Neural progenitor cell (in vitro differentiated cells): ENCODE data around the gene PDGFRB. TPM values are rescaled to one million over a fixed set of nuclear protein-coding genes. Genes with fewer than 3 reads are reported as not detected.

Experiments used
- DNase-seq: peaks from one replicate; pipeline ENCODE4 v3.0.0-alpha.2; 2016; ENCODE audit warnings: low spot score
- H2AFZ ChIP-seq: fragments of 200-600 bp; sonication (generic); replicated peaks from 2 replicates; pipeline ENCODE4 v1.6.1; 2016; ENCODE audit warnings: antibody characterized with exemption
- H3F3A ChIP-seq: fragments of 200-600 bp; sonication (generic); 2 replicates; pipeline ENCODE4 v1.6.1; 2016; ENCODE audit warnings: antibody characterized with exemption, low read depth
- H3K27ac ChIP-seq: fragments of 200-600 bp; sonication (generic); 2 replicates; pipeline ENCODE4 v1.5.1; 2016; ENCODE audit warnings: mild to moderate bottlenecking
- H3K27me3 ChIP-seq: fragments of 200-600 bp; sonication (generic); 2 replicates; pipeline ENCODE4 v1.6.1; 2016; ENCODE audit warnings: mild to moderate bottlenecking, moderate library complexity
- H3K36me3 ChIP-seq: fragments of 200-600 bp; sonication (generic); 2 replicates; pipeline ENCODE4 v1.5.1; 2016
- H3K4me1 ChIP-seq: fragments of 200-600 bp; sonication (generic); 2 replicates; pipeline ENCODE4 v1.6.1; 2016; ENCODE audit warnings: mixed run types
- H3K4me2 ChIP-seq: fragments of 200-600 bp; sonication (generic); 2 replicates; pipeline ENCODE4 v1.6.1; 2016
- H3K4me3 ChIP-seq: fragments of 200-600 bp; sonication (generic); 2 replicates; pipeline ENCODE4 v1.5.1; 2016
- H3K79me2 ChIP-seq: fragments of 200-600 bp; sonication (generic); 2 replicates; pipeline ENCODE4 v1.6.1; 2016; ENCODE audit warnings: low read depth
- H3K9ac ChIP-seq: fragments of 200-600 bp; sonication (generic); 2 replicates; pipeline ENCODE4 v1.6.1; 2016
- H3K9me3 ChIP-seq: fragments of 200-600 bp; sonication (generic); 2 replicates; pipeline ENCODE4 v1.5.1; 2016; ENCODE audit warnings: low read depth
- H4K20me1 ChIP-seq: fragments of 200-600 bp; sonication (generic); 2 replicates; pipeline ENCODE4 v1.6.1; 2016; ENCODE audit warnings: low read depth
- H3K27ac Mint-ChIP-seq: 3 replicates; pipeline ENCODE4 v1.8.0; 2021; ENCODE audit warnings: mixed read lengths
- H3K27me3 Mint-ChIP-seq: 2 replicates; pipeline ENCODE4 v1.8.0; 2022; ENCODE audit warnings: low read depth, mild to moderate bottlenecking, inconsistent platforms, moderate library complexity, mixed read lengths; ENCODE audit not compliant: insufficient read depth
- H3K36me3 Mint-ChIP-seq: 3 replicates; pipeline ENCODE4 v1.8.0; 2021; ENCODE audit warnings: mixed read lengths
- H3K4me1 Mint-ChIP-seq: 3 replicates; pipeline ENCODE4 v1.8.0; 2021; ENCODE audit warnings: mixed read lengths
- H3K4me3 Mint-ChIP-seq: 3 replicates; pipeline ENCODE4 v1.8.0; 2021; ENCODE audit warnings: mild to moderate bottlenecking, moderate library complexity, mixed read lengths
- H3K9me3 Mint-ChIP-seq: 3 replicates; pipeline ENCODE4 v1.8.0; 2020; ENCODE audit warnings: mixed read lengths
- CTCF ChIP-seq: fragments of 200-600 bp; sonication (generic); IDR thresholded peaks from 2 replicates; pipeline ENCODE4 v1.5.1; 2017; ENCODE audit warnings: antibody characterized with exemption, mild to moderate bottlenecking
- EZH2 ChIP-seq: fragments of 200-600 bp; sonication (generic); IDR thresholded peaks from 2 replicates; pipeline ENCODE4 v1.6.1; 2017; ENCODE audit warnings: antibody characterized with exemption, mild to moderate bottlenecking, moderate library complexity
- EZH2phosphoT487 ChIP-seq: fragments of 200-600 bp; sonication (generic); IDR thresholded peaks from 2 replicates; pipeline ENCODE4 v1.6.1; 2017; ENCODE audit warnings: antibody characterized with exemption
- total RNA-seq: library from RNA; depleted of rRNA; stranded (reverse); fragments of >200 nt; gene quantifications from 2 replicates; pipeline ENCODE4 v1.2.3, GENCODE V29; 2015; ENCODE audit warnings: low replicate concordance

PDGFRB gene
- total RNA-seq, 1 donor from 2014 or later, result 8.9 TPM

GRCh38 chr5:150077060-150077459 lies 78.6 kb downstream of the PDGFRB start:
- DNase-seq, result no peak
- H3K4me3 Mint-ChIP-seq, result no peak overlapping the region
- TF ChIP-seq EZH2phosphoT487 (no peak), EZH2 (no peak), CTCF (no peak)
- Histone ChIP-seq H3K4me2 (no peak overlapping the region), H3K9me3 (no peaks in the 10 kb centered on the region), H3K36me3 (no peaks in the 10 kb centered on the region), H3K4me3 (no peak overlapping the region), H3K27ac (no peak overlapping the region), H3K27me3 (no peaks in the 10 kb centered on the region), H3K4me1 (peaks cover 7% of the 10 kb centered on the region), H4K20me1 (no peaks in the 10 kb centered on the region), H3F3A (no peaks in the 10 kb centered on the region), H3K9ac (no peak overlapping the region), H2AFZ (no peak overlapping the region), H3K79me2 (no peaks in the 10 kb centered on the region)
- peaks cover 10% of the 10 kb centered on the region for H3K27me3 Mint-ChIP-seq
- H3K36me3 Mint-ChIP-seq, result no peaks in the 10 kb centered on the region
- H3K27ac Mint-ChIP-seq, result no peak overlapping the region
- peaks cover 3% of the 10 kb centered on the region for H3K9me3 Mint-ChIP-seq
- peaks cover 22% of the 10 kb centered on the region for H3K4me1 Mint-ChIP-seq

- Mint-ChIP-seq H3K27me3 (peaks cover 10% of the 10 kb centered on the region), H3K9me3 (peaks cover 3% of the 10 kb centered on the region), H3K36me3 (no peaks in the 10 kb centered on the region), H3K4me3 (no peak overlapping the region), H3K27ac (no peak overlapping the region), H3K4me1 (peaks cover 12% of the 10 kb centered on the region)
- DNase-seq, result no peak
- Histone ChIP-seq H3K4me2 (no peak overlapping the region), H3K27ac (no peak overlapping the region), H3K36me3 (no peaks in the 10 kb centered on the region), H3K9me3 (no peaks in the 10 kb centered on the region), H3F3A (no peaks in the 10 kb centered on the region), H2AFZ (no peak overlapping the region), H3K27me3 (no peaks in the 10 kb centered on the region), H3K4me1 (no peaks in the 10 kb centered on the region), H3K4me3 (no peak overlapping the region), H4K20me1 (no peaks in the 10 kb centered on the region), H3K79me2 (no peaks in the 10 kb centered on the region), H3K9ac (no peak overlapping the region)
- TF ChIP-seq EZH2 (no peak), CTCF (no peak), EZH2phosphoT487 (no peak)
These were observed 79.8 kb downstream of the PDGFRB start for GRCh38 chr5:150075806-150076205.

- Mint-ChIP-seq H3K36me3 (no peaks in the 10 kb centered on the region), H3K27me3 (peaks cover 10% of the 10 kb centered on the region), H3K4me1 (peaks cover 12% of the 10 kb centered on the region), H3K27ac (no peak overlapping the region), H3K9me3 (peaks cover 3% of the 10 kb centered on the region), H3K4me3 (no peak overlapping the region)
- no peaks in the 10 kb centered on the region for H3K9me3 ChIP-seq
- H3F3A ChIP-seq, result no peaks in the 10 kb centered on the region
- no peak overlapping the region for H3K4me3 ChIP-seq
- no peak for DNase-seq
- no peaks in the 10 kb centered on the region for H3K4me1 ChIP-seq
- no peak overlapping the region for H3K27ac ChIP-seq
- H2AFZ ChIP-seq, result no peak overlapping the region
- no peak overlapping the region for H3K9ac ChIP-seq
- H3K79me2 ChIP-seq, result no peaks in the 10 kb centered on the region
- H3K27me3 ChIP-seq, result no peaks in the 10 kb centered on the region
- H3K36me3 ChIP-seq, result no peaks in the 10 kb centered on the region
- TF ChIP-seq EZH2 (no peak), CTCF (no peak), EZH2phosphoT487 (no peak)
- no peaks in the 10 kb centered on the region for H4K20me1 ChIP-seq
- H3K4me2 ChIP-seq, result no peak overlapping the region
These were observed 80.4 kb downstream of the PDGFRB start for GRCh38 chr5:150075233-150075632.

GRCh38 chr5:150073677-150074076 lies 82.0 kb downstream of the PDGFRB start:
- Mint-ChIP-seq H3K4me1 (peaks cover 8% of the 10 kb centered on the region), H3K4me3 (no peak overlapping the region), H3K9me3 (peaks cover 3% of the 10 kb centered on the region), H3K27me3 (peaks cover 6% of the 10 kb centered on the region), H3K27ac (no peak overlapping the region), H3K36me3 (no peaks in the 10 kb centered on the region)
- Histone ChIP-seq H3K36me3 (no peaks in the 10 kb centered on the region), H3K4me2 (no peak overlapping the region), H3K9ac (no peak overlapping the region), H3K79me2 (no peaks in the 10 kb centered on the region), H4K20me1 (no peaks in the 10 kb centered on the region), H3K27me3 (no peaks in the 10 kb centered on the region), H3K9me3 (no peaks in the 10 kb centered on the region), H2AFZ (no peak overlapping the region), H3K27ac (no peak overlapping the region), H3K4me1 (no peaks in the 10 kb centered on the region), H3K4me3 (no peak overlapping the region), H3F3A (no peaks in the 10 kb centered on the region)
- DNase-seq, result no peak
- TF ChIP-seq EZH2phosphoT487 (no peak), EZH2 (no peak), CTCF (no peak)
